GM13977 (cell line): ENCODE results near the gene CHN2.

Source experiments
- DNase-seq: peaks from one replicate; pipeline ENCODE4 v3.0.0; 2012; ENCODE audit warnings: low spot score
- in situ Hi-C: fragments of 300-500 bp; cut with MboI; formaldehyde crosslinking; loops from one replicate; pipeline ENCODE4 v1.12.0; 2022; ENCODE audit warnings: low sequenced_read_pairs, low pct_unique_long_range_greater_than_20kb, mixed read lengths, inconsistent platforms; ENCODE audit not compliant: unreplicated experiment
- TF ChIP-seq, protein P1 (sequence below): IDR thresholded peaks from 2 replicates; pipeline ENCODE4 v1.5.1; 2012; ENCODE audit warnings: mild to moderate bottlenecking, control low read depth; ENCODE audit not compliant: insufficient read depth; ENCODE audit errors: extremely low read depth, missing control alignments

CHN2 gene

DNA sequence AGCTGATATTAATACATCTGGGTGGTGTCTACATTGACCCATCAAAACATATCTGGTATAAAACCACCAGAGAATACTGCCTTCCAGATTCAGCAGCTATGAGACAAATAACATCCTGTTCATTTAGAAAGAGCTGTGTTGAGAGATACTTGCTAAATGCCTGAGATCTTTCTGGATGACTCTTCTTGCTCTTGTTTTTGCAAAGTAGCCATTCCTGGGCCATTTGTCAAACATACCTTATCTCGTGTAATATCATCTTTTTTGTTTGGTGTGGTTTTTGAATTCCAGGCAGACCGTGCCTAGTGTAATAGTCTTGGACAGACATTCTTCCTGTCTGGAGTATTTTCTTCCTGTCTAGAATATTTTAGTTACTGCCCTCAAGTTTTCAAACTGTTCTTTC lies 294.4 kb downstream of the CHN2 start:
- in situ Hi-C loops = no loop called here
- TF ChIP-seq, protein P1, sequence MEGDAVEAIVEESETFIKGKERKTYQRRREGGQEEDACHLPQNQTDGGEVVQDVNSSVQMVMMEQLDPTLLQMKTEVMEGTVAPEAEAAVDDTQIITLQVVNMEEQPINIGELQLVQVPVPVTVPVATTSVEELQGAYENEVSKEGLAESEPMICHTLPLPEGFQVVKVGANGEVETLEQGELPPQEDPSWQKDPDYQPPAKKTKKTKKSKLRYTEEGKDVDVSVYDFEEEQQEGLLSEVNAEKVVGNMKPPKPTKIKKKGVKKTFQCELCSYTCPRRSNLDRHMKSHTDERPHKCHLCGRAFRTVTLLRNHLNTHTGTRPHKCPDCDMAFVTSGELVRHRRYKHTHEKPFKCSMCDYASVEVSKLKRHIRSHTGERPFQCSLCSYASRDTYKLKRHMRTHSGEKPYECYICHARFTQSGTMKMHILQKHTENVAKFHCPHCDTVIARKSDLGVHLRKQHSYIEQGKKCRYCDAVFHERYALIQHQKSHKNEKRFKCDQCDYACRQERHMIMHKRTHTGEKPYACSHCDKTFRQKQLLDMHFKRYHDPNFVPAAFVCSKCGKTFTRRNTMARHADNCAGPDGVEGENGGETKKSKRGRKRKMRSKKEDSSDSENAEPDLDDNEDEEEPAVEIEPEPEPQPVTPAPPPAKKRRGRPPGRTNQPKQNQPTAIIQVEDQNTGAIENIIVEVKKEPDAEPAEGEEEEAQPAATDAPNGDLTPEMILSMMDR = no peak
- DNase-seq = no peak

GRCh38 chr7:29490094-29490607 lies 295.6 kb downstream of the CHN2 start:
- no peak for DNase-seq
- in situ Hi-C loops = no loop called here
- TF ChIP-seq, protein P1 = no peak

DNA sequence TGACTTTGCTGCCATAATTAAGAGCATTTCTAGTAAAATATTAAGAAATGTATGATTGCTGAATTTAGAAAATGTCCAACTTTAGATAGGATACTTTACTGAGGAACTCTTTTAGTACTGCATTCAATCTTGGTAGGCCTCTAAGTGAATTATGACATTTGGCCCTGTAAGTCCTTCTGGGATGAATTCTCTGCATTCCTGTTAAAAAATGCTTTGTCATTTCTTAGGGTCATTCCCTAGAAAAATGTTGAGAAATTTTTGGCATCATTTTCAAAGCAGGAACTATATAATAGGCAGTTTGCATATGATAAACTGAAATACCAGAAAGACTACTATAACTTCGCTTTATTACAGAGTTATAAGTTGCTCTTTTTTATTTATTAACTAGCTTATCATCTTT lies 299.8 kb downstream of the CHN2 start:
- TF ChIP-seq, protein P1 = no peak
- in situ Hi-C loops = no loop called here
- no peak for DNase-seq

DNA sequence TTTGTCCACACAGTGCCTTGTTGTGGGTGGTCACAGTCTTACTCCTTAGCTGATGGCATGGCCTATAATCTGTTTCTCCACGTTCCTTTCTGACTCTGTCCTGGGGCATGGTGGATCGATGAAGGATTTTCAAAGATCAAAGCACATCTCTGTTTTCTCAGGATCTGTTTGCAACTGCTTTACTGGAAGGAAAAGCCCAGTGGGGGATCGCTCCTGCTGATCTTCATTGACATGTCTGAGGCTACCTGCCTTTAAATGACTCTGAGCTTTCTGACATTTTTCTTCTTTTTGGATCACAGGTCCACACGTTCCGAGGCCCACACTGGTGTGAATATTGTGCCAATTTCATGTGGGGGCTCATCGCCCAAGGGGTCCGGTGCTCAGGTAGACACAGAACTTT lies 301.1 kb downstream of the CHN2 start:
- no peak for DNase-seq
- TF ChIP-seq, protein P1 = no peak
- in situ Hi-C loops = no loop called here

GRCh38 chr7:29496355-29497020 lies 301.9 kb downstream of the CHN2 start:
- in situ Hi-C loops = no loop called here
- no peak for DNase-seq
- TF ChIP-seq, protein P1 = no peak

DNA sequence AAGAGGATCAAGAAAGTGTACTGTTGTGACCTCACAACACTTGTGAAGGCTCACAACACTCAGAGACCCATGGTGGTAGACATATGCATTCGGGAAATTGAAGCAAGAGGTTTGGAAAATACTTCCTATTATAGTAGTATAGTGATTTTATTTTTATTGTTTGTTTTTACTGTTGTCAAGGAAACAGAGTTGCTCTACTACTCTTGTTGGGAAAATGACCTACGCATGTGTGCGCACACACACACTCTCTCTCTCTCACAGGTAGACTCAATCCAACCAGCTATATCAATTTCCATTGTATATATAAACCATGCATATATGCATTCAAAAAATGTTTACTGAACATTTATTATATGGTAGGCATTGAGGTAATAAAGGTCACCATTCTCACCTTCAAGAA lies 305.4 kb downstream of the CHN2 start:
- in situ Hi-C loops = no loop called here
- no peak for DNase-seq
- TF ChIP-seq, protein P1 = no peak

GRCh38 chr7:29500719-29501118 lies 306.1 kb downstream of the CHN2 start:
- TF ChIP-seq, protein P1 = no peak
- in situ Hi-C loops = no loop called here
- DNase-seq = no peak
